Hepatocyte (in vitro differentiated cells): ENCODE data around the gene GPD1L. TPM values are rescaled to one million over a fixed set of nuclear protein-coding genes. Genes with fewer than 3 reads are reported as not detected.

Experiments
- DNase-seq: peaks from one replicate; pipeline ENCODE4 v3.0.0-alpha.2; 2016; ENCODE audit warnings: low spot score
- H2AFZ ChIP-seq: fragments of 200-600 bp; sonication (generic); 2 replicates; pipeline ENCODE4 v1.6.0; 2016; ENCODE audit warnings: antibody characterized with exemption, mild to moderate bottlenecking
- H3K27ac ChIP-seq: fragments of 200-600 bp; sonication (generic); 2 replicates; pipeline ENCODE4 v1.5.1; 2016; ENCODE audit warnings: mild to moderate bottlenecking
- H3K27me3 ChIP-seq: fragments of 200-600 bp; sonication (generic); 2 replicates; pipeline ENCODE4 v1.6.1; 2016
- H3K36me3 ChIP-seq: fragments of 200-600 bp; sonication (generic); replicated peaks from 2 replicates; pipeline ENCODE4 v1.5.1; 2016; ENCODE audit warnings: low read depth; ENCODE audit not compliant: insufficient read depth
- H3K4me1 ChIP-seq: fragments of 200-600 bp; sonication (generic); 2 replicates; pipeline ENCODE4 v1.5.1; 2016; ENCODE audit warnings: mild to moderate bottlenecking, moderate library complexity; ENCODE audit not compliant: insufficient read depth
- H3K4me2 ChIP-seq: fragments of 200-600 bp; sonication (generic); 2 replicates; pipeline ENCODE4 v1.6.0; 2016
- H3K4me3 ChIP-seq: fragments of 200-600 bp; sonication (generic); 2 replicates; pipeline ENCODE4 v1.5.1; 2016; ENCODE audit warnings: mild to moderate bottlenecking
- H3K79me2 ChIP-seq: fragments of 200-600 bp; sonication (generic); 2 replicates; pipeline ENCODE4 v1.6.0; 2017; ENCODE audit warnings: mild to moderate bottlenecking
- H3K9me2 ChIP-seq: fragments of 200-600 bp; sonication (generic); replicated peaks from 2 replicates; pipeline ENCODE4 v1.6.0; 2017; ENCODE audit warnings: mild to moderate bottlenecking; ENCODE audit not compliant: insufficient read depth
- H3K9me3 ChIP-seq: fragments of 200-600 bp; sonication (generic); 2 replicates; pipeline ENCODE4 v1.5.1; 2016; ENCODE audit warnings: low read depth, mild to moderate bottlenecking
- H4K20me1 ChIP-seq: fragments of 200-600 bp; sonication (generic); 2 replicates; pipeline ENCODE4 v1.6.0; 2016; ENCODE audit warnings: mild to moderate bottlenecking; ENCODE audit not compliant: insufficient read depth, poor library complexity, severe bottlenecking
- EZH2 ChIP-seq: fragments of 200-600 bp; sonication (generic); IDR thresholded peaks from 2 replicates; pipeline ENCODE4 v1.6.1; 2016; ENCODE audit warnings: antibody characterized with exemption, mild to moderate bottlenecking, borderline replicate concordance
- EZH2phosphoT487 ChIP-seq: fragments of 200-600 bp; sonication (generic); IDR thresholded peaks from one replicate; pipeline ENCODE4 v1.6.1; 2018; ENCODE audit warnings: antibody characterized with exemption, mild to moderate bottlenecking, low read depth, moderate library complexity; ENCODE audit not compliant: unreplicated experiment, severe bottlenecking
- WGBS: methylation state at CpG from one replicate; pipeline ENCODE4 v1.1.6; 2016; ENCODE audit warnings: low lambda C conversion rate; ENCODE audit errors: missing lambda C conversion rate; 5-methylcytosine and 5-hydroxymethylcytosine counted together
- polyA plus RNA-seq: library from polyadenylated mRNA; unstranded; fragments of >200 nt; fragmentation: Nextera tagmentation; extraction: Ambion mirVana; gene quantifications from 2 replicates; pipeline ENCODE4 v1.2.1, GENCODE V29; 2016
- total RNA-seq: library from RNA; depleted of rRNA; stranded (reverse); fragments of >200 nt; gene quantifications from 2 replicates; pipeline ENCODE4 v1.2.3, GENCODE V29; 2014
- TF ChIP-seq, protein P1 (sequence below): fragments of 200-600 bp; sonication (generic); IDR thresholded peaks from 2 replicates; pipeline ENCODE4 v1.5.1; 2016; ENCODE audit warnings: antibody characterized with exemption, mild to moderate bottlenecking; ENCODE audit not compliant: poor library complexity

GPD1L gene
- total and polyA plus RNA-seq, 2 experiments from 2014 or later, result 6.8 to 15.2 TPM

GRCh38 chr3:32176989-32177701 is 70.7 kb downstream of the GPD1L start:
- H4K20me1 ChIP-seq, result no peaks in the 10 kb centered on the region
- H3K4me1 ChIP-seq, result no peaks in the 10 kb centered on the region
- no peak for TF ChIP-seq EZH2
- TF ChIP-seq, protein P1, sequence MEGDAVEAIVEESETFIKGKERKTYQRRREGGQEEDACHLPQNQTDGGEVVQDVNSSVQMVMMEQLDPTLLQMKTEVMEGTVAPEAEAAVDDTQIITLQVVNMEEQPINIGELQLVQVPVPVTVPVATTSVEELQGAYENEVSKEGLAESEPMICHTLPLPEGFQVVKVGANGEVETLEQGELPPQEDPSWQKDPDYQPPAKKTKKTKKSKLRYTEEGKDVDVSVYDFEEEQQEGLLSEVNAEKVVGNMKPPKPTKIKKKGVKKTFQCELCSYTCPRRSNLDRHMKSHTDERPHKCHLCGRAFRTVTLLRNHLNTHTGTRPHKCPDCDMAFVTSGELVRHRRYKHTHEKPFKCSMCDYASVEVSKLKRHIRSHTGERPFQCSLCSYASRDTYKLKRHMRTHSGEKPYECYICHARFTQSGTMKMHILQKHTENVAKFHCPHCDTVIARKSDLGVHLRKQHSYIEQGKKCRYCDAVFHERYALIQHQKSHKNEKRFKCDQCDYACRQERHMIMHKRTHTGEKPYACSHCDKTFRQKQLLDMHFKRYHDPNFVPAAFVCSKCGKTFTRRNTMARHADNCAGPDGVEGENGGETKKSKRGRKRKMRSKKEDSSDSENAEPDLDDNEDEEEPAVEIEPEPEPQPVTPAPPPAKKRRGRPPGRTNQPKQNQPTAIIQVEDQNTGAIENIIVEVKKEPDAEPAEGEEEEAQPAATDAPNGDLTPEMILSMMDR, result peak; percentile 63
- H3K36me3 ChIP-seq, result no peaks in the 10 kb centered on the region
- no peaks in the 10 kb centered on the region for H3K79me2 ChIP-seq
- WGBS, result 26% methylated on average over 9 of the region's 9 CpGs
- H3K9me2 ChIP-seq, result no peaks in the 10 kb centered on the region
- H3K4me2 ChIP-seq, result no peak overlapping the region
- no peaks in the 10 kb centered on the region for H3K27me3 ChIP-seq
- H3K9me3 ChIP-seq, result no peaks in the 10 kb centered on the region
- peak; percentile 82 for DNase-seq
- H3K27ac ChIP-seq, result no peak overlapping the region
- H3K4me3 ChIP-seq, result no peak overlapping the region
- no peak overlapping the region for H2AFZ ChIP-seq

DNA sequence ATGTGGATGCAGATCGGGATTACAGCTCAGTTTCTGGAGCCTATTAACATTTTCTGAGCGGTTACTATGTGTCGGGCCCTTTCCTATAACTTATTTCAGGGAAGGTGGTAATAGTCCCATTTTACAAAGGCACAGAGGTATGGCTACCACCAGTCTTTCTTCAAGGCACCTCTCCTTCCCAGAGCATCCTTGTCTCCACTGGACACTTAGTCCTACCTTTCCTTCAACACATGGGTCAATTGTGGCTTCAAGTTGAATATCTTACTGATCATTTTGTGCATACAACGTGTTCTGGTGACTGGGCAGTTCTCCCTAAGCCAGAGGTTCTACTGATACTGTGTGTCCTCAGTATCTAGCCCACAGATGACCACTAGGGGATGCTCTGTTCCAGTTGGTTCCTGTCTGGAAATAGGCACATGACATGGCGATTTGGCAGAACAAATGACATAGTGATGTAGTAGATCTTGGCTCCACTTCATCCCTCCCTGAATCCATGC is 71.3 kb downstream of the GPD1L start:
- H3K4me3 ChIP-seq, result no peak overlapping the region
- TF ChIP-seq EZH2phosphoT487 (no peak), EZH2 (no peak)
- TF ChIP-seq, protein P1, result peak; percentile 64
- H3K4me2 ChIP-seq, result no peak overlapping the region
- H3K9me3 ChIP-seq, result no peaks in the 10 kb centered on the region
- no peaks in the 10 kb centered on the region for H3K79me2 ChIP-seq
- no peaks in the 10 kb centered on the region for H3K9me2 ChIP-seq
- no peaks in the 10 kb centered on the region for H3K4me1 ChIP-seq
- peak; percentile 86 for DNase-seq
- no peak overlapping the region for H3K27ac ChIP-seq
- no peaks in the 10 kb centered on the region for H3K36me3 ChIP-seq
- no peaks in the 10 kb centered on the region for H4K20me1 ChIP-seq
- WGBS, result 46% methylated on average over 5 of the region's 5 CpGs
- H2AFZ ChIP-seq, result no peak overlapping the region
- H3K27me3 ChIP-seq, result no peaks in the 10 kb centered on the region

DNA sequence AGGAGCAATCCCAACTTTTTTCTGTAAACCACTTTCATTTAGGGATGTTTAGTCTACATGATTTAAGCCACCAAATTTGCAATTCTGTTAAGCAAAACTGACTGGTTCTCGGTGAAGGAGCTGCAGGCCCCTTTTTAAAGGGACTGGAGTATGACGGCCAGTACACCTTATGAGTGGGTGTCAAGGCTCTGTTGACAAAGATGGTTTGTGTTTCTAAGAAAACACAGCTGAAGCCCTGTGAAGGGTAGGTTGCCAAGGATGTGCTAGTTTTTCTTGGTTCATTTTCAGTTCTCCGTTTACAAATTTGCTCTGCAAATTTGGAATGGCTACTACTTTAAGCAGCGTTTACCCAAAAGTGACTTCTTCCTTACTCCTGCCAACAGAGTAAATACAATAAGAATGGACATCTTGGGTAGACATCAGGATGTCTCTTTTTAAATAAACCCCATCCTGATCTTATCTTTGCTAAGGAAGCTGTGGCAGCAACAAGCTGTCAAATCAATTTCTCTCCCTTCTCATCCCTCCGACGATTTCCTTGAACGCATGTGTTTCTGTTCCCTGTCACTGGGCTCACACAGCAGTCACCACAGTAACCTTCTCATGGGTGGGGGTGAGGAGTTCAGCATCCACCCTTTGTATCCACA is 73.8 kb downstream of the GPD1L start:
- WGBS, result 47% methylated on average over 7 of the region's 7 CpGs
- no peaks in the 10 kb centered on the region for H3K9me2 ChIP-seq
- no peak for TF ChIP-seq EZH2phosphoT487
- no peak for TF ChIP-seq EZH2
- no peaks in the 10 kb centered on the region for H3K4me1 ChIP-seq
- no peaks in the 10 kb centered on the region for H3K9me3 ChIP-seq
- no peak overlapping the region for H2AFZ ChIP-seq
- no peaks in the 10 kb centered on the region for H4K20me1 ChIP-seq
- no peak overlapping the region for H3K27ac ChIP-seq
- H3K79me2 ChIP-seq, result no peaks in the 10 kb centered on the region
- no peak for DNase-seq
- H3K4me2 ChIP-seq, result no peak overlapping the region
- H3K27me3 ChIP-seq, result no peaks in the 10 kb centered on the region
- H3K4me3 ChIP-seq, result no peak overlapping the region
- no peaks in the 10 kb centered on the region for H3K36me3 ChIP-seq

DNA sequence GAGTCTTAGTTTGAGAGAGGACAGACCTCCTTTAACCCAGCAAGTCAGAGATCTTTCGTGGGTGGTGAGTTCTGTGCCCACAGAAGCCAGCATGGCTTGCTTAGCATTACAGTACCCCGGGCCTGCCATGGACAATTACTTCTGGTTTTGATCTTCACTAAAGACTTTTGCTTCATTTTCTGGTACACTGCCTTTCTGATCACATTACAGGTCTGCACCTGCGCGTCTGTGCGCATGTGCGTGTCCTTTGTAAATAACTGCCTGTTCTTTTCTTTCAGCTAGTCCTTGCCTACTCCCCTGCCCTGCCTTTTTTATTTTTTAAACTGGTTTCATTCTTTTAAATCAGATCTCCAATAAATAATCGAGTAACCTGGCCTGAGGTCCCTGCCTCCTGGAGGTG is 74.9 kb downstream of the GPD1L start:
- TF ChIP-seq EZH2phosphoT487, result no peak
- TF ChIP-seq, protein P1, result no peak
- TF ChIP-seq EZH2, result no peak
- WGBS, result 90% methylated on average over 7 of the region's 7 CpGs

More for the DNA sequence above, 74.9 kb downstream of the GPD1L start:
- H4K20me1 ChIP-seq, result no peaks in the 10 kb centered on the region
- H3K4me2 ChIP-seq, result no peak overlapping the region
- no peak overlapping the region for H3K4me3 ChIP-seq
- no peak overlapping the region for H3K27ac ChIP-seq
- no peaks in the 10 kb centered on the region for H3K9me2 ChIP-seq
- H3K27me3 ChIP-seq, result no peaks in the 10 kb centered on the region
- H2AFZ ChIP-seq, result no peak overlapping the region
- no peaks in the 10 kb centered on the region for H3K36me3 ChIP-seq
- H3K9me3 ChIP-seq, result no peaks in the 10 kb centered on the region
- no peaks in the 10 kb centered on the region for H3K79me2 ChIP-seq
- no peaks in the 10 kb centered on the region for H3K4me1 ChIP-seq
- DNase-seq, result no peak
